ENCODE data around the gene TMEM129. TPM values are rescaled to one million over a fixed set of nuclear protein-coding genes. Genes with fewer than 3 reads are reported as not detected.
"Not testable (repeated sequence)": the region's sequence is repeated elsewhere in the genome, so short reads cannot be mapped to it uniquely, and the experiment has no call there.

The TMEM129 gene
- total RNA-seq, 1 donor from 2014 or later: 88.7 TPM

GRCh38 chr4:1695913-1696312, 25.2 kb downstream of the TMEM129 start:
- DNase-seq (ENCODE audit: low read depth): no peak

DNA sequence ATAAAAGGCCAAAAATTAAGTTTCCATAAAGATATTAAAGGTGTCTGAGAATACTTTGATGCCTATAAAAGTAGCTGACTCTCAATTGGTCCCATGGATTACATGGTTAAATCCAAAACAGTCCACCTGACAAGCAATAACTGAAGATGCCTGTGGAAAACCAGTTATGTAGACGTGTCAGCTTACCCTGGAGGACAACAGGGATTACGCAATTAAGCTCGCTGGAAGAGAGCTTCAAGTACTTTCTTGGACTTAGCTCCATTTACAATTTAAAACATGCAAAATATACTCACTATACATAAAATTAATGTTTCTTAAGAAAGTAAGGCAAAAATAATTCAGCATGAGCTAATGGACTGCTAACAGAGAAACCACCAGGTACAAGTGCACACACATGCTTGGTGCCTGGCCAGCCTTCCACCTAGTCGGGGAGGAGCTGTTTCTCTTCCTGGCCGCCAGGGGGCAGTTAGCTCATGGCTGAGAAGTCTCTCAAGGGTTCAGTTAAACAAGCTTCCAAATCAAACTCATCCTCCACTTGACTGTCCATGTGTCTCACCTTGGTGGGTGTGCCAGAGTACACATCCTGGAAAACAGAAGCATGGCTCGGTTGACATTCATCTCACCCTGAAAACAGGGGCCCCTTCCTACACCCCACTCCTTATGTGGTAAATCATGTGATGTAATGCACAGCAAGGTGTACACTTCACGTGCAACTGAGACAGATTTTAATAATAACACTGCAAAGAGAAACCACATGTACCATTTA, 27.8 kb downstream of the TMEM129 start:
- DNase-seq (ENCODE audit: low read depth): peak; percentile 71

DNA sequence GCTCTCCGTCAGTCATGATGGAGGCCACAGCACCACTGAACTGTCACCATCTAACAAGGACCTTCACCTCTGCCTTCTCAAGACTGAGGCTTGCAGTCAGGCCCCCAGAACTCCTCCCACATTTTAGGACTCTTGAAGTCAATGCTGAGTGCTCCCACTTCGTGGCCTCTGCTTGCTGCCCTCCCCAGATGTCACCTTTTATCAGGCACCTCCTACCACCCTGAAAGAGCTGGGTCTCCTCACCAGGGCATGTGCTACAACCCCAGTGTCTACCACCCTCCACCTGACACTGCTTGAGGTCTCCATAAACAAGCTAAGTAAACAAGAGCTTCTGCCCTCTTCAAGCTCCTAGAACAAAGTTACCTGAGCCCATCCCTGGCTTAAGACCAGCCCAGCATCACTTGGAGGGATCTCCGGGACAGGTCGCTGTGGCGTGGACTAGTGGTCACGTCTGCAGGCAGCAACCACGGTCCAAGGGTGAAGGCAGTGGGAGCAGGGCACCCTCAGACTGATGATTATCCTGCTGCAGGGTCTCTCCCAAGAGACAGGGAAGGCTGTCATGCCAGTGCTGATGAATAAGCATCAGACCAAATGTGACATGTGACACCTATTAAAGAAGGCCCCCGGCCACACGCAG, 29.3 kb downstream of the TMEM129 start:
- DNase-seq (ENCODE audit: low read depth): no peak

DNA sequence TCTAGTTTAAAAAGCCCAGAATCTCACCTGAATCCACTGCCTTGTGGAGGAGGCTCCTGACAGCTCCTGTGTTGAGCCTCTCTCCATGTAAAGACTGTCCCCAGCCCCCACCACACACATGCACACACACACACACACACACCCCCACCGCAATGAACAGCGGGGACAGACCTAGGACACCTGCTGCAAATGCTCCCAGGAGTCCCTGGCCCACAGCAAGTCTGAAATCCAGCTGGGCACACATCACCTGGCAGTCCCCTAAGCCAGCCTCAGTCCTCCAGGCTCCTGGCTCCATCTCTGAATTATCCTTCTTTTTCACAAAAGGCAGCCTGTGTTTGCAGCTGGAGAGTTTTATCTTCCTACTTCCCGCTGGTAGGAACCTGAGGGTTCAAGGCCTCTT, 30.4 kb downstream of the TMEM129 start:
- DNase-seq (ENCODE audit: low read depth): no peak

DNA sequence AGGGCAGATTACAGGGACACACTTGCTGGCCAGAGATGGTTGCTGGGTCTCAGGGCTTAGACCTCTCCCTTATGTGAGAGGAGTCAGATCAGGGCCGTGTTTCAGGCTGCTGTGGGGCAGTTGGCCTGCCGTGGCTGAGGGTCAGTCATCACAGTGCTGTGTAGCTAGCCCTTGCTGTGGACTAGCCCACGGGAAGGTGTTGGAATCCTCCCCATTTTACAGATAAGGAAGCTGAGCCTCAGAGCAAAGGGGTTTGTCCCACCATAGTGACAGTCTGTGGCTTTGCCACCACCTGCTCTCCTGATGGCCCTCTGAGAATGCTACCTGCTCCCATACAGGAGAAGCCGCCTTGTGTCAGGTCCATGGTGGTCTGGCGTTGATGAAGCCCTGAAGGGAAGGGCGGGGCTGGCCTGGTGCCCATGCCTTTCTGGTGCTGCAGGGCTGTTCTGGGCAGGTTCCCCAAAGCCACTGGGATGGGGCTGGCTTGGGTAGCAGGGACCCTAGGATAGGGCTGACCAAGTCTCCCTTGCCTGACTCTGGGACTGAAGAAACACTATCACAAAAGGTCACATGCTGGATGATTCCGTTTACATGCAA, 34.6 kb downstream of the TMEM129 start:
- no peak for DNase-seq (ENCODE audit: low read depth)

DNA sequence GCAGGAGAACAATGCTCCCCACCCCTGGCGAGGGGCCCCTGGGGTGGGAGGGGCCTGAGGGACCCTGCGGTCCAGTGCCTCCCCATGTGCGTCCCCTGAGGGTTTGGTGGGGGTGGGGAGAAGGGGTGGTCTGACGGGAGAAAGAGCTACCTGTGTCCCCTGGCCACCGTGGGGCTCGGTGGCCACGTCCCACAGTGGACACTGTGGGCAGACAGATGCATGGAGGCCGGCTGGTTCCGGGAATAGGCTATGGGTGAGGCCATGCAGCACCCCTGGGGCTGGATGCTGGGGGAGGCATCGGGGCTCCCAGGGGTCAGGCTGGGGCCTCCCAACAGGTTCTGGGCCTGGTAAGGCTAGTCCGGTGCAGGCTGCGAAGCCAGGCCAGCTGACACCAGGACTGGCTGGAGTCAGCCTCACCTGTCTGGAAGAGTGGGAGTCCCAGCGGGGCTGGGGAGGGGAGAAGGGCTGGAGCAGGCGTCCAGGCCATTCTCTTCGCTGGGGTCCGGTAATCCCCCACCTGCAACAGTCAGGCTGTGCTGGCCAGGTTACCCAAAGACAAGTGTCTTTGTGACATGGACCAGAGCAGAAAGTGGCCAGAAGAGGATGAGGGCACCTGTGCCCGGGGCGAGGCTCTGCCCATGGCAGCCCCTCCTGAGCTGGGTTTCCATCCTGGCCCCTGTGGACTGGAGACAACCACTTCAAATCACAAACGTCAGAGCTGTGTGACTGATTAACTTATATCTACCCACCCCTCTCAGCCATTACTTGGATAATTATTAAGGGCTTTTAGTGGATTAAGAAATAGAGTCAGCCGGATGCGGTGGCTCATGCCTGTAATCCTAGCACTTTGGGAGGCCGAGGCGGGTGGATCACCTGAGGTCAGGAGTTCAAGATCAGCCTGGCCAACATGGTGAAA, 35.6 kb downstream of the TMEM129 start:
- peak; percentile 91 for DNase-seq (ENCODE audit: low read depth)

GRCh38 chr4:1684506-1685234, 36.5 kb downstream of the TMEM129 start:
- DNase-seq (ENCODE audit: low read depth): no peak

GRCh38 chr4:1683736-1684505, 37.2 kb downstream of the TMEM129 start, which contains the start of gene FAM53A:
TSS of gene FAM53A (minus strand) at chr4:1684313. CDS start at chr4:1668741, 15,572 bp downstream.
- peak; percentile 27 for DNase-seq (ENCODE audit: low read depth)

DNA sequence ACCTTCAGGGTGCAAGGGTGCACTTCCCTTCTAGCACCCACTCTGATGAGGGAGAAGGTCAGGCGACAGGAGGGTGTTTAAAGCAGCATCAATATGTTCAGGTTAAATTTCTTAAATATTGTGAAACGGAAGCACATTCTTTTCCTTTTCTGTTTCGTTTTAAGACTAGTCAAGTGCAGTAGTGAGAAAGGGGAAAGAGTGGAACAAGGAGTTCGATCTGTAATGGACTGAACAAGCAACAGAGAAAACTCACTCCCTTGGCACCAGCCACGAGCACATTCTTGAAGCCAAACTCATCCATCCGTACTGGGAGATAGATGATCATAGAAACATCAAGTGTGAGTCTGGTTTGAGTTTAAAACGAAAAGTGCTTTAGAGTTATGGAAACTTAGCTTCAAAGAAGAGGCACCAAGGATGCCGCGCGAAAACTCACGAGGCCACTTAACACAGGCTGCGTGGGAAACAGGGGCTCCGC, 37.8 kb downstream of the TMEM129 start:
- peak; percentile 77 for DNase-seq (ENCODE audit: low read depth)

GRCh38 chr4:1682860-1683259, 38.3 kb downstream of the TMEM129 start:
- DNase-seq (ENCODE audit: low read depth): no peak

GRCh38 chr4:1678244-1678643, 42.9 kb downstream of the TMEM129 start:
- no peak for DNase-seq (ENCODE audit: low read depth)

GRCh38 chr4:1676605-1677525, 44.3 kb downstream of the TMEM129 start:
- no peak for DNase-seq (ENCODE audit: low read depth)

DNA sequence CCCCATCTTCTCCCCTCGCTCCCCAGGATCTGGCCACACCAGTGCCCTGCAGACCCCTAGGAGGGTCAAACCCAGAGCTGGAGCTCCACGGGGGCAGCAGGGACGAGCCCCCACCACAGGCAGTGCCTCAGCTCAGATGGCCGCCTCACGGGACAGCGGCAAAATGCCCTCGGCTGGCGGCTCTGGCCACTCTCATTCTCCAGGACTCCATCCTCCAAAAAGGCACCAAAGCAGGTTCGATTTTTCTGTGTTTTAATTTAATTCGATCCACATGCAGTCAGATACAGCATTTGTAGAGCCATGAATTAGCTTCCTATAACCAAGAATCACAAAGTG, 45.4 kb downstream of the TMEM129 start:
- DNase-seq (ENCODE audit: low read depth): no peak

- no peak for DNase-seq (ENCODE audit: low read depth)
Measured at GRCh38 chr4:1675136-1675801, 45.9 kb downstream of the TMEM129 start.

GRCh38 chr4:1674682-1675081, 46.4 kb downstream of the TMEM129 start:
- no peak for DNase-seq (ENCODE audit: low read depth)

- no peak for DNase-seq (ENCODE audit: low read depth)
Measured at GRCh38 chr4:1673671-1674070, 47.5 kb downstream of the TMEM129 start.

DNA sequence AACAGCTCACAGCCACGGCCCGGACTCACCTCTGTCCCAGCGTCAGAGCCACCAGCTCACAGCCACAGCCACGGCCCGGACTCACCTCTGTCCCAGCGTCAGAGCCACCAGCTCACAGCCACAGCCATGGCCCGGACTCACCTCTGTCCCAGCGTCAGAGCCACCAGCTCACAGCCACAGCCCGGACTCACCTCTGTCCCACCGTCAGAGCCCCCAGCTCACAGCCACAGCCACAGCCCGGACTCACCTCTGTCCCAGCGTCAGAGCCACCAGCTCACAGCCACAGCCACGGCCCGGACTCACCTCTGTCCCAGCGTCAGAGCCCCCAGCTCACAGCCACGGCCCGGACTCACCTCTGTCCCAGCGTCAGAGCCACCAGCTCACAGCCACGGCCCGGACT, 50.1 kb downstream of the TMEM129 start:
- not testable (repeated sequence) for DNase-seq (ENCODE audit: low read depth)

DNA sequence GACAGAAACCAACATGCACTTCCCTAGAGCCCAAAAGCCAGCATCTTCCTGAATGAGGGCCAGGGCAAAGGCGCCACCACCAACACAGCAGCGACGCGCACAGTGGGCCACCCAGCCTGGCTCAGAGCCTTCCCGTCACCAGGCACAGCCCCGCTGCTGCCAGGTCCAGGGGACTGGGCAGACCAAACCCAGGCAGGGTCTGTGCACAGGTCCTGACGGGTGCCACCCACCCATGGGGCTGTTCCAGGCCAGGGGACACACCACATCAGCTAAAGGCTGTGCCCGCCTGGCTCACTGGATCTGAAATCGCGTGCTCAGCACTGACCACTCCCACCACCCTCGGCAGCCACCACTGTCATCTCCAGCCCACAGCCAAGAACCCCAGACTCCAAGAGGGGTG, 50.8 kb downstream of the TMEM129 start:
- no peak for DNase-seq (ENCODE audit: low read depth)

DNA sequence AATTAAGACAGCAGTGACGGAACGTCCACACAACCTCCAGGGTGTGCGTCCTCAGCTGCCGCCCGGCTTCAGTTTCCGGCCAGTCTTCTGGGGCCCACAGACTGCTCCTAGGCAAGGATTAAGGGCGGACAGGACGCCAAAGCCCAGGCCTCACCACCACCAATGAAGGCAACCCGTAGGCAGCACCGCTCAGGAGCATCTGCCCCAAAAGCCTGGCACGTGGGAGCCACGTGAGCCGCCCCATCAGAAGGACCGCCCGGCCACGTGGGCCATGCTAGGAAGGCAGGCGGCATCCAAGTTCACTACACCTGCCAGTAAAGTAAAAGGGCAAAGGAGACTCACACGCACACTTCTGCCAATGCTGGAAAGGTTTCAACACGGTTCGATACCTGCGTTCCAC, 51.3 kb downstream of the TMEM129 start:
- DNase-seq (ENCODE audit: low read depth): no peak

Measured in renal cortical epithelial cell (primary cell).